ENCODE measurements around the gene VIPAS39. TPM values are rescaled to one million over a fixed set of nuclear protein-coding genes. Genes with fewer than 3 reads are reported as not detected.

VIPAS39 gene
- total and polyA plus RNA-seq, 2 of the 13 experiments (the other 11 are each of a cell fraction or from before 2014, with no cell fraction given) = 13.3 to 21.5 TPM

DNA sequence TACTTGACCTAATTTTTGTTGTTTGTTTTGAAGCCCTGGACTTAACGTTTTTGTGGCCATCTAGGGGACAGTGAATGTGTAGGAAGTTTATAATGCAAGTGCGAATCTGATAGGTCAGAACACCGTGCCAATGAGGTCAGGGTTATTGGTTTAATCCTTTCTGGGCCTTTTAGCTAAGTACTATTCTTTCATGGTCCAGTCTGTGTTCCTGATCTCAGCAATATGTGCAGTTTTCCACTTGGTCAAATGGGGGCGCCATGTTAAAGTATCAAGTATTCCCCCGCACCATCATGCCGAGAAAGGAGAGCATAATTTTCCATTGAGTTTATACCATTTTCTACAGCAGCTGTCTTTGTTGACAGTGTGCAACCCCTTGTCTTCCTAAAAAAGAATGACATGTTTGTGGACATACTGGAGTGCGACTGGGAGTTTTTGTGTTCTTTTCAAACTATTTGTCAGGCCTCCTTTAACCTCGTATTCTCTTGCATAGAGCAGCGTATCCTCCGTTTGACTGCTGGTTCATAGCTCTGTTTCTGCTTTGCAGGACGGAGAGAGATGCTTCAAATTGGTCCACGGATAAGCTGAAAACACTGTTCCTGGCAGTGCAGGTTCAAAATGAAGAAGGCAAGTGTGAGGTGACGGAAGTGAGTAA is 1.8 kb upstream of the VIPAS39 start (continued):
- TF ChIP-seq ZFP1 (CRISPR knock-in tag; IDR thresholded peaks at IDR 0.05) = no peak
- TF ChIP-seq BRD4 (CRISPR knock-in tag; IDR thresholded peaks at IDR 0.05) = no peak
- 0 out of 2 replicates have a peak, but pooled peaks have one; percentile 23 for TF ChIP-seq ZBTB38 (CRISPR knock-in tag; IDR thresholded peaks at IDR 0.05)
- TF ChIP-seq CREB1 (IDR thresholded peaks at IDR 0.05) = no peak
- TF ChIP-seq CREB1 (CRISPR knock-in tag; IDR thresholded peaks at IDR 0.05) = 0 out of 2 replicates have a peak, but pooled peaks have one; percentile 16
- TF ChIP-seq RAD21 (CRISPR knock-in tag; IDR thresholded peaks at IDR 0.05) = peak; percentile 38; the same call in 1 of the 2 replicates
- TF ChIP-seq CBX1 (IDR thresholded peaks at IDR 0.05; ENCODE audit: low read depth) = no peak
- TF ChIP-seq SOX6 (IDR thresholded peaks at IDR 0.05) = no peak
- 0 out of 2 replicates have a peak, but pooled peaks have one; percentile 13 for TF ChIP-seq SOX6 (CRISPR knock-in tag; IDR thresholded peaks at IDR 0.05)
- no peak for TF ChIP-seq ZNF605 (CRISPR knock-in tag; IDR thresholded peaks at IDR 0.05)
- TF ChIP-seq KMT2B (CRISPR knock-in tag; IDR thresholded peaks at IDR 0.05) = no peak
- no peak for TF ChIP-seq NFE2L2 (IDR thresholded peaks at IDR 0.05; ENCODE audit: low read length)

- in situ Hi-C loops (cut with HindIII; ENCODE audit: extremely low pct_ligation_motif_present, low pct_unique_long_range_greater_than_20kb) (loop anchor here (5.0 kb wide), 1 partner anchor 94 kb away; no protein-coding TSS in a partner anchor), intact Hi-C loops (cut with micrococcal nuclease; ENCODE audit: unreplicated experiment) (loop anchor here (2.0 to 5.0 kb wide), 2 partner anchors 40 to 136 kb away; partner anchors contain the start of genes GSTZ1, ISM2 and POMT2)
- H3K4me3 ChIP-seq (replicated peaks in 1 of 3; ENCODE audit: insufficient read depth in 1 of 3, low read depth in 2 of 3, low read length in 3 of 3) = peak overlapping the region; percentile 79 to 98 (median 90)
- CTCF ChIA-PET (ENCODE audit: low intra/inter-chr PET ratio, low total read pairs) = interaction anchor here (0.7 to 1.8 kb wide), 3 partner anchors 10 to 93 kb away, joined by 4 to 14 read pairs (median 4); no protein-coding TSS in a partner anchor
- H2AFZ ChIP-seq (ENCODE audit: low read length) = no peak overlapping the region
- peak overlapping the region; percentile 88 for H3K27ac ChIP-seq (ENCODE audit: extremely low read length, insufficient read depth, low read length)
- ATAC-seq (peak; percentile 54), FAIRE-seq (no peak), DNase-seq (ENCODE audit: low spot score) (peak; percentile 40)
- POLR2A ChIA-PET = interaction anchor here (1.1 to 2.7 kb wide), 7 partner anchors 9 to 138 kb away, joined by 4 to 10 read pairs (median 6); partner anchors contain the start of genes GSTZ1, ISM2, POMT2 and SAMD15
- H3K9me3 ChIP-seq (ENCODE audit: low read length) = no peaks in the 10 kb centered on the region
- H3K4me1 ChIP-seq (ENCODE audit: insufficient read depth, low read length) = peaks cover 35% of the 10 kb centered on the region
- H4K20me1 ChIP-seq (ENCODE audit: insufficient read depth, low read length) = peaks cover 8% of the 10 kb centered on the region
- H3K36me3 ChIP-seq (replicated peaks in 1 of 2; ENCODE audit: control insufficient read depth in 1 of 2, insufficient read depth in 2 of 2, low read length in 2 of 2) = peaks cover 26 to 36% of the 10 kb centered on the region in 2 experiments
- peak overlapping the region; percentile 89 for H3K9ac ChIP-seq (ENCODE audit: insufficient read depth, low read depth, low read length)
- H3K4me2 ChIP-seq (ENCODE audit: low read depth, low read length) = peak overlapping the region; percentile 95
- no TSS peak for BruUV-seq (replicated peaks)
- WGBS (ENCODE audit: low lambda C conversion rate) = under 1% methylated on average over 10 of the region's 29 CpGs
- peaks cover 48% of the 10 kb centered on the region for H3K79me2 ChIP-seq (ENCODE audit: insufficient read depth, low read length)
- H3K27me3 ChIP-seq (ENCODE audit: control insufficient read depth in 1 of 2, insufficient read depth in 2 of 2, low read length in 2 of 2) = no peaks in the 10 kb centered on the region; a peak in 1 of 5 replicates
- TF ChIP-seq ZNF605 (CRISPR knock-in tag; IDR thresholded peaks at IDR 0.05) = 0 out of 2 replicates have a peak, but pooled peaks have one; percentile 33
- TF ChIP-seq ZNF788 (CRISPR knock-in tag; IDR thresholded peaks at IDR 0.05; ENCODE audit: borderline replicate concordance) = peak; percentile 43; the same call in 1 of the 2 replicates
- TF ChIP-seq ZNF709 (CRISPR knock-in tag; IDR thresholded peaks at IDR 0.05) = no peak
- TF ChIP-seq EP300 (IDR thresholded peaks at IDR 0.05; ENCODE audit: low read depth in 2 of 2, low read length in 2 of 2) = no peak
- no peak for TF ChIP-seq EP300 (CRISPR knock-in tag; IDR thresholded peaks at IDR 0.05; ENCODE audit: borderline replicate concordance)
- TF ChIP-seq RBFOX2 (IDR thresholded peaks at IDR 0.05; ENCODE audit: low read depth, low read length) = 0 out of 2 replicates have a peak, but pooled peaks have one; percentile 9
- TF ChIP-seq TP53 (CRISPR knock-in tag; conservative IDR thresholded peaks at IDR 0.05) = 0 out of 2 replicates have a peak, but pooled peaks have one; percentile 5
- 0 out of 2 replicates have a peak, but pooled peaks have one; percentile 52 for TF ChIP-seq SRY (CRISPR knock-in tag; IDR thresholded peaks at IDR 0.05)
- 0 out of 2 replicates have a peak, but pooled peaks have one; percentile 25 for TF ChIP-seq POGK (CRISPR knock-in tag; conservative IDR thresholded peaks at IDR 0.05)
- TF ChIP-seq ATF7-NPFF (CRISPR knock-in tag; IDR thresholded peaks at IDR 0.05; ENCODE audit: low read depth) = no peak
- TF ChIP-seq NAIF1 (CRISPR knock-in tag; IDR thresholded peaks at IDR 0.05; ENCODE audit: borderline replicate concordance) = 0 out of 2 replicates have a peak, but pooled peaks have one; percentile 74
- 0 out of 2 replicates have a peak, but pooled peaks have one; percentile 26 for TF ChIP-seq CAMTA2 (CRISPR knock-in tag; IDR thresholded peaks at IDR 0.05; ENCODE audit: borderline replicate concordance)
These were observed 999 bp upstream of the VIPAS39 start for GRCh38 chr14:77458249-77458950.
